ENCODE measurements around the gene FAM83E.
A peak's percentile ranks its signal among the peaks of the same experiment; 100 is the strongest.

Gene FAM83E

DNA sequence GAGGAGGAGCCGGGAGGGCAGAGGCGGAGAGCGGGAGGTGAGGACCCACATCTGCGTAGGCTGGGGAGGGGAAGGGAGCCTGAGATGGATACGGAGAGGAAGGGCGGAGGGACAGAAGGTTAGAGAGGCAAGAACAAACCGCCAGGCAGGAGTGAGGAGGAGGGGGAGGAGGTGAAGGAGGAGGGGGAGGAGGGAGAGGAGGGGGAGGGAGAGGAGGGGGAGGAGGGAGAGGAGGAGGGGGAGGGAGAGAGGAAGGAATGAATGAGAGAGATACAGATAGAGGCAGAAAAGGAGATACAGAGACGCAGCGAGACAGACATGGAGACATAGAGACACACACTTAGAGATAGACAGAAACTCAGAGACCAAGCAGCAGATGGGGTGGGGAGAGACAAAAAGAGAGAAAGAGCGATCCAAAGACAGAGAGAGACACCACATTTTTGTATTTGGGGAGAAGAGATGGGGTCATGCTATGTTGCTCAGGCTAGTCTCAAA lies 31.9 kb upstream of the FAM83E start:
- TF ChIP-seq, protein P1, sequence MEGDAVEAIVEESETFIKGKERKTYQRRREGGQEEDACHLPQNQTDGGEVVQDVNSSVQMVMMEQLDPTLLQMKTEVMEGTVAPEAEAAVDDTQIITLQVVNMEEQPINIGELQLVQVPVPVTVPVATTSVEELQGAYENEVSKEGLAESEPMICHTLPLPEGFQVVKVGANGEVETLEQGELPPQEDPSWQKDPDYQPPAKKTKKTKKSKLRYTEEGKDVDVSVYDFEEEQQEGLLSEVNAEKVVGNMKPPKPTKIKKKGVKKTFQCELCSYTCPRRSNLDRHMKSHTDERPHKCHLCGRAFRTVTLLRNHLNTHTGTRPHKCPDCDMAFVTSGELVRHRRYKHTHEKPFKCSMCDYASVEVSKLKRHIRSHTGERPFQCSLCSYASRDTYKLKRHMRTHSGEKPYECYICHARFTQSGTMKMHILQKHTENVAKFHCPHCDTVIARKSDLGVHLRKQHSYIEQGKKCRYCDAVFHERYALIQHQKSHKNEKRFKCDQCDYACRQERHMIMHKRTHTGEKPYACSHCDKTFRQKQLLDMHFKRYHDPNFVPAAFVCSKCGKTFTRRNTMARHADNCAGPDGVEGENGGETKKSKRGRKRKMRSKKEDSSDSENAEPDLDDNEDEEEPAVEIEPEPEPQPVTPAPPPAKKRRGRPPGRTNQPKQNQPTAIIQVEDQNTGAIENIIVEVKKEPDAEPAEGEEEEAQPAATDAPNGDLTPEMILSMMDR (IDR thresholded peaks at IDR 0.05; ENCODE audit: borderline replicate concordance, control extremely low read depth, extremely low read depth, insufficient read depth, missing control alignments) = no peak
- no peak for DNase-seq (ENCODE audit: low spot score)
- in situ Hi-C loops (cut with MboI; ENCODE audit: low sequenced_read_pairs, unreplicated experiment) = no loop called here

DNA sequence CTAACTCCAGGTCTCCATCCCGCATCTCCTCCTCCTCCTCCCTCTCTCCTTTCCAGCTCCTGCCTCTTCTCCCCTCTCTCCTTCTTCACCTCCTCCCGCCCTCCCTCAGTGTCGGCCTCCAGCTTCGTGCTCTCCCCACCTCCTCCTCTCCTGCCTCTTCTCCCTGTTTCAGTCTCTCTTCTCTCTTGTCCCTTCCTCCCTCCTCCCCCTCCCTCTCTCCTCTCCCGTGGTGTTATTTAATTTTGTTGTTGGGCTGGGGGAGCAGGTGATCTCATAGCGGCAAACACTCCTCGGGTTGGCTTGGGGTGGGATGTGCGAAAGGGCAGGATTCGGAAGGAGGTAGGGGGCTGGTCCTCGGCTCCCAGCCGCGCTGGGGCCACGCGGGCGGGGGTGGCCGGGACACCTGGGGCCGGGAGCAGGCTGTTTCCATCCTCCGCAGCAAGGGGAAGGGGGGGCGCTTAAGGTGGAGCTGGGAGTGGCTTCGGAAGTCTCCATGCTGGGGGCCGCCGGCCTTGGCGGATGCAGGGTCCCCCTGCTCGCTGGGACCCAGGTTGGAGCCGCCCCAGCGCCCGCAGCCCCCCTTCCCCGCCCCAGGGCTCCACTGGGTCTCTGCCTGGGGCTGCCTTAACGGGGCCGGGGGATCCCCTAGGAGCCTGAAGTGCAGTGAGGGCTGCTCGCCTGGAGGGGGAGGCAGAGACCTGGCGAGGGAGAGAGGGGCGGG lies 31.3 kb upstream of the FAM83E start, which contains the start of gene CA11:
Gene CA11 (minus strand): TSS at position 187 of the 721 bp plus-strand sequence. CDS start 555 bp downstream, outside the sequence.
- TF ChIP-seq, protein P1 (IDR thresholded peaks at IDR 0.05; ENCODE audit: borderline replicate concordance, control extremely low read depth, extremely low read depth, insufficient read depth, missing control alignments) = peak; percentile 93
- DNase-seq (ENCODE audit: low spot score) = peak; percentile 94
- in situ Hi-C loops (cut with MboI; ENCODE audit: low sequenced_read_pairs, unreplicated experiment) = no loop called here

DNA sequence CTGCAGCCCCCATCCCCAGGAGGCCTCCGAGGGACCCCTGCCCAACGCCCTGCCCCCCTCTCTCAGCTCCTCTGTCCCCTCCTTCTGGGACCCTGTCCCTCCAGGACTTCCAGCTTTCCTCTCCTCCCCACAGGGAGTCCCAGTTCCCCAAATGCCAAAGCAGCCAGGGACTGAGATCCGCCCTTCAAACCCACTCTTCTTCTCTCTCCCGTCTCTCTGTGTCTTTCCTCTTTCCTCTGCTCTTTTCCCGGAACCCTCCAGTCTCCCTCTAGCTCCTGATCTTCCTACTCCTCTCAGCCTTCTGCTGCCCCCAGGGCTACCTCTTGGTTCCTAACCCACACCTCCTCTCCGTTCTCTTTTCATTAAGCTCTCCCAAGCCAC lies 30.7 kb upstream of the FAM83E start:
- in situ Hi-C loops (cut with MboI; ENCODE audit: low sequenced_read_pairs, unreplicated experiment) = no loop called here

DNA sequence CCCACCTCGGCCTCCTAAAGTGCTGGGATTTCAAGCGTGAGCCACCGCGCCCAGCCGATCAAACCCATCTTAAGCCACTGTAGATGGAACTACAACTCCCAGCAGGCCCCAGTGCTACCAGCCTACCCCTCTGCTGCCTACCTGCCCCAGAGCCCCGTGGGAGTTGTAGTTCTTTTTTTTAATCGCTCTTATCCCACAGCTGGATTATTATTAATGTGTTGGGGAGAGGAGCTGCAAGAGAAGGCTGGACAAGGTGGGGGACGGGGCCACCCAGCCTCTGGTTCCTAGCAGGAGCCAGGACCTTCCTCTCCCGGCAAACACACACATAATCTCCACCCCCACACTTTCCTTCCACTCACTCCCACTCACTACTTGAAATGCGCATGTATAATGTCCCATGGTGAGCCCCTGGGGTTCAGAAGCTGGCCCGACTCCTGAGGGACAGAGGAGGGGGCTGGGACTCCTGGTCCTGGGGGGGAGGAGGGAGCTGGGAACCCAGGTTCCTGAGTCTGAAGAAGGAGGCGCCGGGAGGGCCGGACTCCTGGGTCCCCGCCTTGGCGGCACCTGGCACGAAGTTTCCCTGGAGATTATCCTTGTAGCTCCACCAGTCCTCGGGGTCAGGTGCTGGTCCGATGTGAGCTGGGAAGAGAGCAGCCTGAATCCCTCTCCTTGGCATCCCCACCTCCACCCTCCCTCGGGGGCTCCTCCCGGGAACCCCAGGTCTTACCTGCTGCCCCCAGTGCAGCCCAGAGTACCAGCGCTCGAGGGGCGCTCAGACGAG lies 30.2 kb upstream of the FAM83E start:
- DNase-seq (ENCODE audit: low spot score) = peak; percentile 82
- in situ Hi-C loops (cut with MboI; ENCODE audit: low sequenced_read_pairs, unreplicated experiment) = no loop called here
- TF ChIP-seq, protein P1 (IDR thresholded peaks at IDR 0.05; ENCODE audit: borderline replicate concordance, control extremely low read depth, extremely low read depth, insufficient read depth, missing control alignments) = no peak

More for the DNA sequence above, 30.7 kb upstream of the FAM83E start:
- TF ChIP-seq, protein P1 (IDR thresholded peaks at IDR 0.05; ENCODE audit: borderline replicate concordance, control extremely low read depth, extremely low read depth, insufficient read depth, missing control alignments) = no peak
- DNase-seq (ENCODE audit: low spot score) = no peak

DNA sequence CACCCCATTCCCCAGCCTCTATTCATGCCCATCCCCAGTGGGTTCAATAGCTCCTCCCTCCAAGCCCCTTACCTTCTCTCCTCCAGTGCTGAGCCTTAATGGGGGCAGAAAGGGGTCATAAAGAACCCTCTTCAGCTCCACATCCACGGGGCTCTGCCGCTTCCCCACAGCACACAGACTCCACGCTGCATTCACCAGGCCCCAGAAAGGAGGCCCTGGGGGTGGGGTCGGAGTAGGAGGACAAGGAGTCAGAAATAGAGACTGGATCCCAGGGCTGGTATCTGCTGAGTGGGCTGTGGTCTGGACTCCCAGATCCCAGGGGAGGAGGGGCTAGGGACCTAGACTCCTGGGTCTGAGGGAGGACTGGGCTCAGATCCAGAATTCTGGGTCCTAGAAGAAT lies 29.5 kb upstream of the FAM83E start:
- no peak for DNase-seq (ENCODE audit: low spot score)
- TF ChIP-seq, protein P1 (IDR thresholded peaks at IDR 0.05; ENCODE audit: borderline replicate concordance, control extremely low read depth, extremely low read depth, insufficient read depth, missing control alignments) = no peak
- in situ Hi-C loops (cut with MboI; ENCODE audit: low sequenced_read_pairs, unreplicated experiment) = no loop called here

DNA sequence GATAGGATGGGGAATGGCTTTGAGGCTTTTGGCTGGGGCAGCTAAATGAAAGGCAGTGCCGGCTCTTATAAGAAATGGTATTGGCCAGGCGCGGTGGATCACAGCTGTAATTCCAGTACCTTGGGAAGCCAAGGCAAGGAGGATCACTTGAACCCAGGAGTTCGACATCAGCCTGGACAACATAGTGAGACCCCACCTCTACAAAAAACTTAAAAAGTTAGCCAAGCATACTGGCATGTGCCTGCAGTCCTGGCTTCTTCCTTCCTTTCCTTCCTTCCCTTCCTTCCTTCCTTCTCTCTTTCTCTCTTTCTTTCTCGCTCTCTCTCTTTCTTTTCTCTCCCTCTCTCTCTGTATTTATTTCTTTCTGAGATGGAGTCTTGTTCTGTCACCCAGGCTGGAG lies 28.0 kb upstream of the FAM83E start:
- TF ChIP-seq, protein P1 (IDR thresholded peaks at IDR 0.05; ENCODE audit: borderline replicate concordance, control extremely low read depth, extremely low read depth, insufficient read depth, missing control alignments) = no peak
- in situ Hi-C loops (cut with MboI; ENCODE audit: low sequenced_read_pairs, unreplicated experiment) = no loop called here
- DNase-seq (ENCODE audit: low spot score) = no peak
